GM12878 (cell line): ENCODE results near the gene USP17L18. TPM values are rescaled to one million over a fixed set of nuclear protein-coding genes. Genes with fewer than 3 reads are reported as not detected.
"Not testable (repeated sequence)": the region's sequence is repeated elsewhere in the genome, so short reads cannot be mapped to it uniquely, and the experiment has no call there.

Source experiments
- ATAC-seq: fragments of 200-7000 bp; cut with Tn5 transposase; 3 replicates; pipeline ENCODE4 v1.9.1; 2020; ENCODE audit warnings: mild to moderate bottlenecking, moderate library complexity
- BruUV-seq: library from RNA; stranded (reverse); fragments of 400-500 nt; replicated peaks from 2 replicates; lab custom pipeline; 2021; lab: Mats Ljungman, UMichigan
- CTCF ChIA-PET: fragments of 300-600 bp; sonication (Branson Sonifier 250); formaldehyde crosslinking; extraction: SDS; loops from one replicate; lab custom pipeline; 2021; ENCODE audit warnings: inconsistent platforms; lab: Yijun Ruan, JAX
- POLR2A ChIA-PET: fragments of 350-600 bp; formaldehyde crosslinking; extraction: SDS; loops from one replicate; lab custom pipeline; 2021; ENCODE audit warnings: inconsistent platforms; lab: Charles Lee
- RAD21 ChIA-PET: fragments of 300-600 bp; sonication (Branson Sonifier 250); formaldehyde crosslinking; loops from one replicate; lab custom pipeline; 2023; ENCODE audit warnings: antibody characterized with exemption; ENCODE audit not compliant: unreplicated experiment; lab: Charles Lee
- SMC1A ChIA-PET: fragments of 300-600 bp; sonication (Branson Sonifier 250); formaldehyde crosslinking; loops from one replicate; lab custom pipeline; 2023; ENCODE audit not compliant: unreplicated experiment, uncharacterized antibody; lab: Charles Lee
- DNase-seq: peaks from one replicate; pipeline ENCODE4 v3.0.0-alpha.2; 2011; ENCODE audit warnings: low read depth, low spot score
- FAIRE-seq: peaks from 3 replicates; lab custom pipeline; 2011; peaks lifted over from hg19 to GRCh38; lab: Jason Lieb, UNC
- H2AFZ ChIP-seq: 2 replicates; pipeline ENCODE4 v1.6.0; 2011; ENCODE audit warnings: low read depth, low read length, control low read depth; ENCODE audit not compliant: control insufficient read depth
- H3K27ac ChIP-seq: 2 replicates; pipeline ENCODE4 v1.5.1; 2011; ENCODE audit warnings: control low read depth; ENCODE audit not compliant: control insufficient read depth, insufficient read depth
- H3K27me3 ChIP-seq, 2 experiments: replicated peaks in 1 of 2; 2 replicates each; pipeline versions ENCODE4 v1.6.0 to v1.6.1; 2011; ENCODE audit warnings: low read length in 1 of 2; ENCODE audit not compliant: control insufficient read depth in 2 of 2, insufficient read depth in 2 of 2
- H3K36me3 ChIP-seq, 2 experiments: 2 replicates each; pipeline ENCODE4 v1.5.1; 2011; ENCODE audit warnings: low read length in 1 of 2; ENCODE audit not compliant: control insufficient read depth in 2 of 2, insufficient read depth in 2 of 2
- H3K4me1 ChIP-seq: 2 replicates; pipeline ENCODE4 v1.6.1; 2011; ENCODE audit warnings: mild to moderate bottlenecking, low read length, moderate library complexity, mixed read lengths; ENCODE audit not compliant: control insufficient read depth, insufficient read depth
- H3K4me2 ChIP-seq: 2 replicates; pipeline ENCODE4 v1.6.0; 2011; ENCODE audit warnings: control low read depth; ENCODE audit not compliant: control insufficient read depth, insufficient read depth
- H3K4me3 ChIP-seq: fragments of 200-600 bp; sonication (generic); 2 replicates; pipeline ENCODE4 v1.5.1; 2016
- H3K79me2 ChIP-seq: 2 replicates; pipeline ENCODE4 v1.6.0; 2011; ENCODE audit warnings: low read length; ENCODE audit not compliant: control insufficient read depth, insufficient read depth
- H3K9ac ChIP-seq: 2 replicates; pipeline ENCODE4 v1.8.0; 2011; ENCODE audit warnings: low read length, control low read depth, mixed read lengths; ENCODE audit not compliant: control insufficient read depth, insufficient read depth
- H3K9me3 ChIP-seq: replicated peaks from 3 replicates; pipeline ENCODE4 v1.5.1; 2011; ENCODE audit warnings: mild to moderate bottlenecking, low read length; ENCODE audit not compliant: control insufficient read depth, insufficient read depth
- H4K20me1 ChIP-seq: 2 replicates; pipeline ENCODE4 v1.6.0; 2011; ENCODE audit not compliant: control insufficient read depth, insufficient read depth
- WGBS: methylation state at CpG from one replicate; pipeline ENCODE4 v1.1.6; 2016; ENCODE audit warnings: low lambda C conversion rate; ENCODE audit not compliant: insufficient replicate concordance, insufficient coverage; ENCODE audit errors: missing lambda C conversion rate; 5-methylcytosine and 5-hydroxymethylcytosine counted together
- in situ Hi-C: fragments of 300-500 bp; cut with MboI; formaldehyde crosslinking; loops from 9 replicates; pipeline ENCODE4 v1.14.3; 2018; ENCODE audit warnings: mixed read lengths
- intact Hi-C: fragments of 100-400 bp; cut with micrococcal nuclease; formaldehyde crosslinking; loops from one replicate; pipeline ENCODE4 v1.14.2; 2022; ENCODE audit not compliant: unreplicated experiment
- polyA plus RNA-seq, 11 experiments: library from polyadenylated mRNA; depleted of rRNA in 4 of 11; unstranded in 6 of 11; stranded (reverse) in 5 of 11; fragments of >200 nt; fragmentation: Nextera tagmentation in 4 of 11; fragmentation: Illumina TruSeq in 1 of 11; extraction: Ambion mirVana in 4 of 11; extraction: Trizol in 1 of 11; gene quantifications; 1 replicate in 1 of 11; 2 replicates in 10 of 11; pipeline versions ENCODE4 v1.2.1 to v1.2.3, GENCODE V29; 2011 to 2016; ENCODE audit warnings: inconsistent platforms in 2 of 11, missing spikeins in 2 of 11, low read depth in 1 of 11
- total RNA-seq, 4 experiments: library from RNA; depleted of rRNA in 3 of 4; stranded (reverse); fragments of >200 nt in 3 of 4; fragmentation: Illumina TruSeq in 1 of 4; extraction: Trizol in 1 of 4; gene quantifications; 2 replicates each; pipeline versions ENCODE4 v1.2.1 to v1.2.3, GENCODE V29; 2013 to 2021

USP17L18 gene
- total and polyA plus RNA-seq, 10 of the 15 experiments (the other 5 are each of a cell fraction or from before 2014, with no cell fraction given) = not detected

- H3K9me3 ChIP-seq, DNase-seq, H3K27ac ChIP-seq, in situ Hi-C loops, H2AFZ ChIP-seq, POLR2A ChIA-PET, SMC1A ChIA-PET, H3K4me2 ChIP-seq, BruUV-seq, CTCF ChIA-PET, ATAC-seq, H3K27me3 ChIP-seq, H4K20me1 ChIP-seq, RAD21 ChIA-PET, intact Hi-C loops, FAIRE-seq, H3K36me3 ChIP-seq, H3K79me2 ChIP-seq, H3K9ac ChIP-seq, H3K4me3 ChIP-seq, H3K4me1 ChIP-seq: not testable (repeated sequence)
- no CpG with 5 or more reads among the region's 14 CpGs for WGBS
Observed at GRCh38 chr4:9215105-9215504, 33.3 kb upstream of the USP17L18 start, which contains the start of gene USP17L11. Gene USP17L11 (plus strand): TSS chr4:9215405. CDS start chr4:9215405, 0 bp downstream.

GRCh38 chr4:9219852-9220251 lies 28.6 kb upstream of the USP17L18 start, which contains the start of gene USP17L12:
Gene USP17L12 (plus strand): TSS chr4:9220152. CDS start chr4:9220152, 0 bp downstream.
- in situ Hi-C loops, H3K9ac ChIP-seq, H3K27ac ChIP-seq, H4K20me1 ChIP-seq, H3K4me3 ChIP-seq, H3K9me3 ChIP-seq, POLR2A ChIA-PET, H3K4me2 ChIP-seq, intact Hi-C loops, H2AFZ ChIP-seq, DNase-seq, CTCF ChIA-PET, SMC1A ChIA-PET, H3K79me2 ChIP-seq, H3K27me3 ChIP-seq, BruUV-seq, H3K36me3 ChIP-seq, ATAC-seq, FAIRE-seq, H3K4me1 ChIP-seq, RAD21 ChIA-PET: not testable (repeated sequence)
- no CpG with 5 or more reads among the region's 13 CpGs for whole genome bisulfite sequencing

DNA sequence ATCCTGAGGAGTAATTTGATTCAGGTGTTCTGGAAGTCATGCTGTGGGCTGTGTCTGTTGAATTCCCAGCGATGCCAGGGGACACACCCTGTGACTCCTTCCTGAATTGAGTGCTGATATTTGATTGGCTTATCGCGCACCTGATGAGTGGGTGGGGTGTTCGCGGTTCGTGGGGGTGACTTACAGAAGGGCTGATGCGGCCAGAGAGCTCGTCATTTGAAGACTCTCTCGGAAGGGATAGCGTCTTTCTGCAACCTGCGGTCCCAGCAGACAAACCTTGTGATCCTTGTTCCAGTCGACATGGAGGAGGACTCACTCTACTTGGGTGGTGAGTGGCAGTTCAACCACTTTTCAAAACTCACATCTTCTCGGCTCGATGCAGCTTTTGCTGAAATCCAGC lies 23.8 kb upstream of the USP17L18 start, which contains the start of gene USP17L13:
TSS of gene USP17L13 (plus strand) at position 301 of the 400 bp plus-strand sequence. CDS start at position 301, 0 bp downstream.
- H3K4me1 ChIP-seq, H3K9ac ChIP-seq, SMC1A ChIA-PET, H3K27ac ChIP-seq, H3K4me2 ChIP-seq, H2AFZ ChIP-seq, DNase-seq, H3K79me2 ChIP-seq, H3K36me3 ChIP-seq, FAIRE-seq, H3K27me3 ChIP-seq, H4K20me1 ChIP-seq, POLR2A ChIA-PET, RAD21 ChIA-PET, intact Hi-C loops, H3K4me3 ChIP-seq, ATAC-seq, CTCF ChIA-PET, BruUV-seq, in situ Hi-C loops, H3K9me3 ChIP-seq: not testable (repeated sequence)
- WGBS = no CpG with 5 or more reads among the region's 14 CpGs

- H3K4me1 ChIP-seq, H3K36me3 ChIP-seq, H3K79me2 ChIP-seq, in situ Hi-C loops, SMC1A ChIA-PET, H4K20me1 ChIP-seq, H2AFZ ChIP-seq, H3K27me3 ChIP-seq, H3K27ac ChIP-seq, H3K4me2 ChIP-seq, BruUV-seq, ATAC-seq, CTCF ChIA-PET, RAD21 ChIA-PET, H3K9me3 ChIP-seq, H3K9ac ChIP-seq, POLR2A ChIA-PET, intact Hi-C loops, FAIRE-seq, H3K4me3 ChIP-seq, DNase-seq: not testable (repeated sequence)
- WGBS = 35% methylated on average over 5 of the region's 8 CpGs
Observed at GRCh38 chr4:9230249-9230648, 18.2 kb upstream of the USP17L18 start.
